HG02973 (cell line): ENCODE measurements around the gene EPO.
A peak's percentile ranks its signal among the peaks of the same experiment; 100 is the strongest.

Source experiments
- ATAC-seq: cut with Tn5 transposase; IDR thresholded peaks from one replicate; pipeline ENCODE4 v1.9.1; 2021; ENCODE audit warnings: moderate library complexity; ENCODE audit not compliant: unreplicated experiment

The EPO gene

DNA sequence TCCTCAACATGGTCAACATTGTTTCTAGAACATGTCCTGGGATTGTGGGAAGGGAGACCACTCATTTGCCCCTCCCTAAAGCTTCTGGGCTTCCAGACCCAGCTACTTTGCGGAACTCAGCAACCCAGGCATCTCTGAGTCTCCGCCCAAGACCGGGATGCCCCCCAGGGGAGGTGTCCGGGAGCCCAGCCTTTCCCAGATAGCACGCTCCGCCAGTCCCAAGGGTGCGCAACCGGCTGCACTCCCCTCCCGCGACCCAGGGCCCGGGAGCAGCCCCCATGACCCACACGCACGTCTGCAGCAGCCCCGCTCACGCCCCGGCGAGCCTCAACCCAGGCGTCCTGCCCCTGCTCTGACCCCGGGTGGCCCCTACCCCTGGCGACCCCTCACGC lies at the start of gene EPO:
Gene EPO (plus strand): TSS at position 190 of the 392 bp plus-strand sequence. CDS start 513 bp downstream, outside the sequence.
- ATAC-seq: no peak

DNA sequence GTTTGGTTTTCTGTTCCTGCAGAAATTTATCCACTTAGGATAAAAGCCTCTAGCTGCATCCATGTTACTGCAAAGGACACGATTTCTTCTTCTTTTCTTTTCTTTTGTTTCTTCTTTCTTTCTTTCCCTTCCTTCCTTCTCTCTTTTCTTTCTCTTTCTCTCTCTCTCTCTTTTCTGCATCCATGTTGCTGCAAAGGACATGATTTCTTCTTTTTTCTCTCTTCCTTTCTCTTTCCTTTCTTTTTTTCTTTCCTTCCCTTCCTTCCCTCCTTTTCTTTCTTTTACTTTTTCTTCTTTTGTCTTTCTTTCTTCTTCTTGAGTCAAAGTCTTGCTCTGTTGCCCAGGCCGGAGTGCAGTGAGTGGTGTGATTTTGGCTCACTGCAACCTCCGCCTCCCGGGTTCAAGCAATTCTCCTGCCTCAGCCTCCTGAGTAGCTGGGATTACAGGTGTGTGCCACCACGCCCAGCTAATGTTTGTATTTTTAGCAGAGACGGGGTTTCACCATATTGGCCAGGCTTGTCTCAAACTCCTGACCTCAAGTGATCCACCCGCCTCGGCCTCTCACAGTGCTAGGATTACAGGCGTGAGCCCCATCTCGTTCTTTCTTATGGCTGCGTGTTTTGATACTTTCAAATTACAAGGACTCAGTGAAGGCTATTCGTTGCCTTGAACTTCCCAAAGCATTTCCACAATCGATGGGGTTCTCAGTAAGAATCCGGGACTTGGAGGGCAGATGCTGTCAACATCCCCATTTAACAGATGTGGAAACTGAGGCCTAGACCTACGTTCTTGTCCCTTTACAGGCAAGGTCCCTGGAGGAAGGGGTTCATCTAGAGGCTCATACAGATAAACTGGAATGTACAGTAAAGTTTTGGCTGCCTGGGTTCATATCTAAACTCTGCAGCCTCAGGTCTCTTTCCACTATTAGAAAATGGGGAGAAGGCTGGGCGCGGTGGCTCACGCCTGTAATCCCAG lies 48.6 kb upstream of the EPO start:
- no peak for ATAC-seq

GRCh38 chr7:100673302-100673941 lies 46.8 kb upstream of the EPO start, which contains the start of gene GNB2:
GNB2 (plus strand) TSS chr7:100673740; CDS start chr7:100676266, 2,526 bp downstream.
- ATAC-seq: peak; percentile 51

DNA sequence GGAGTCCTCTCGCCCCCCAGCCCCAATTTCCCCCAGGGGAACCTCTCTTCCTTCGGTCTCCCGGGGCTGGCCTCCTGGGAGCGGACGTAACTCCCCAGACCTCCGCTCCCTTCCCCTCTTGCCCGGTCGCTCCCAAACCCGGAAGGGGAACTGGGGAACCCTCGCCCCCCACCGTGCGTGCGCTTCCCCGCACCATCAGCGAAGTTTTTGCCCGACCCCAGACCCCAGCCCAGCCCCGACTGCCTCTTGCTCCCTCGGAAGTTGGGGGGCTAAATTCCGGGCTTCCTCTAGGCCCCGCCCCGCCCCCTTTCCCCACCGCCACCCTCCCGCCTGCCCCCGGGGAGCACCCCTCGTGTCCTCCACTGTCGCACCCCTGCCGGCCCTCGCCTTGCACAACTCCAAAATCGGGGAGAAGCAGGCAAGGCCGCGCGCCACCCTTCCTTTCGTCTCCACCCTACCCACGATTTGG lies 46.3 kb upstream of the EPO start:
- no peak for ATAC-seq

DNA sequence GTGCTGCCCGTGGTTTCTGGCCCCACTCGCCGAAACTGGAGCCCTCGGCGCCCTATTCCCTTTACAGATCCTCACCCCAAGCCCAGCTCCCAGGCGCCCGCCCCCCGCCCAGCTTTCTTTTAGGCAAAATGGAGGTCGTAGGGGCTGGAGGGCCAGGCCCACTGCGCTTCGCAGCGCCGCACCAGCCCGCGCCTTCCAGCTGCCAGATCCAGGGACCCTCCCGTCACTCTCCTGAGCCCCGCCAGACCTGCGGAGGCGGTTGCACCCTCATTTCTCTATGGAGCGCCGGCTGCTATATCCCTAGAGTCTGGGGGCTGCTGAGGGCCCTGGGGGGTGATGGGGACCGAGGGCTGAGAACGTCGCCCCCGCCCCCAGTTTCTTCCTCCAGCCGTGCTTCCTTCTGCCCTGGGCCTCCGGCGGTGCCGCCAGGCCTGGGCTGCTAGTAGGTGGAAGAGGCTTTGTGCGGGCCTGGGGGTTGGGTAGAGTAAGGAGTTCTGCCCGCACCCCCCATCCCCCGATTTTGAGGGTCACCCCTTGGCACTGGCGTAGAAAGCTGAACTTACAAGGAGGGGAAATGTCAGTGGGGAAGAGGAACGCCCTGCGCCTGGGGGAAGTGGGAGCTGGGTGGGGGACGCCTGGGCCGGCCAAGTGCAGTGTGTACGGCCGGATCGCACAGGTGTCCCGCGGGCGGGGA lies 45.7 kb upstream of the EPO start:
- ATAC-seq: no peak

DNA sequence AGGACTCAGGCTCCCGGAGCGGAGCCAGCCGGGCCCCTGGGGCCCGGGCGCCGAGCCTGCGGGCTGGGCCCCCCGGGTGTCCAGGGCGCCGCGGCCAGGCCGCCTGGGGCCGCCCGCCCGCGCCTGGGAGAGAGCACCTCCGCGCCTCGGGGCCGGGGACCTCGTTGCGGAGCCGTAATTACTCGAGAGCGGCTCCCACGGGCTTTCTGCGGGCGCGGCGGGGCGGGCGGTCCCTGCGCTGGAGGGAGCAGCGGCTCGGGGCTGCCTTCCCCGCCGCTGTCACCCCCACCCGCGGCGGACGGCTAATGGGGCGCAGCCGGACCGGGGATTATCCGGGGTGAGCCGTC lies 45.2 kb upstream of the EPO start:
- ATAC-seq: no peak

DNA sequence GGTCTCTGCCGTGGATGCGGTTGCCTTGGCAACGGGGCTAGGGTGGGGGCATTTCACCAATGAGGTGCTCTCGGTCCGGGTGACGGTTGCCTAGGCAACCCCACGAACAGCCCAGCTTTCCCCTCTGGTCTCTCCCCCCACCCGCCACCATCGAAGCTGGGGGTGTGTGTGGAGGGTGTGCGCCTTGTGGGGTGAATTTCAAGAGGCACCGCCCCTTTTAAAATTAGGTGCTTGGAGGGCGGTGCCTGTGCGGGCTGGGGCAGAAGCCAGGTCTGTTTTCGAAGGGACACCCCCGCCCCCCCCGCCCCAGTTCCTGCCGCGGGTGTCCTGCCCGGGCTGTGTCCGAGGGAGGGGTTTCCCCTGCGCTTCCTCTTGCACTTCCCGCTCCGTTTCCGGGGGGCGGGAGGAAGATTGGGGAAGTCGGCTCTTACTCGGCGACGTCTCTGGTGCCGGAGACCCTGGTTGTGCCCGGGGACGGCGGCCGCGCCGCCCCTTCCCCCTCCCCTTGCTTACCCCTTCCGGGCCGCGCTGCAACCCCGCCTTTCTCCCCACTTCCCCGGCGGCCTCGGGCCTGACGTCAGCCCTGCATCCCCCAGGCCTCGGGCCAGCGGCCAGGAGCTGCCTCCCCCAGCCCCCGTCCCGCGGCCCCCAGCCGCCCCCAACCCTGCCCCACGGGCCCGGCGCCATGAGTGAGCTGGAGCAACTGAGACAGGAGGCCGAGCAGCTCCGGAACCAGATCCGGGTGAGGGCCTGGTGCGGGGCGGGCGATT lies 44.5 kb upstream of the EPO start:
- no peak for ATAC-seq

GRCh38 chr7:100676501-100677306 lies 43.6 kb upstream of the EPO start:
- ATAC-seq: no peak

GRCh38 chr7:100677308-100678267 lies 42.7 kb upstream of the EPO start:
- ATAC-seq: no peak

GRCh38 chr7:100678291-100678984 lies 41.8 kb upstream of the EPO start:
- no peak for ATAC-seq

GRCh38 chr7:100679129-100679926 lies 40.9 kb upstream of the EPO start:
- ATAC-seq: no peak

GRCh38 chr7:100679927-100680575 lies 40.2 kb upstream of the EPO start:
- no peak for ATAC-seq

- ATAC-seq: no peak
Measured at GRCh38 chr7:100680576-100681271, 39.5 kb upstream of the EPO start.

GRCh38 chr7:100681491-100682227 lies 38.6 kb upstream of the EPO start:
- no peak for ATAC-seq

DNA sequence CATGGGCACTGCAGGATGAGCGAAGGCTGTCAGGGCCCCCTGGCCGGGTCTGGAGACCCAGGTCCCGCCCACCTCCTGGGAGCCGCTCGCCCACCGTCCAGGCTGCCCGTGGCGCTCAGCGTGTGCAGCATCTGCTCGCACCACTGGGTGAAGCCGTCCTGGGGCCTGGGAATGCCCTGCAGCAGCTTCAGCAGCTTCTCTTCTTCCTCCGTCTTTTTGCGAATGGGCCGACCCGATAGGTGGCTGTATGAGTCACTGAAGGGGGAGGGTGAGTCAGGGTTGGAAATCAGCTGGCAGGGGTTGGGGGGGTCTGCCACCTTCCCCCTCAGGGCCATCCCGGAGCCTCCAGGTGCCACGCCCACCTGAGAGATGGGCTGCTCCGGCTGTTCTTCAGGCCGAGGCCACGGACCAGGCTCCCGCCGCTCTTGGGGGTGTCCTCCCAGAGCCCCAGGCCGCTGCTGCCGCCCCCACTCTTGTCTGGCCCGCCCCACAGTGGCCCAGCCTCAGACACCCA lies 38.0 kb upstream of the EPO start:
- ATAC-seq: no peak
